Tibial artery (tissue), 4 donors: ENCODE measurements around the gene RGS8.

Experiments used
- DNase-seq, 2 donors: peaks; one replicate each; pipeline ENCODE4 v3.0.0-alpha.2; 2019
- H3K27ac ChIP-seq, 2 donors: fragments of 200-600 bp; sonication (generic) in 1 of 2; 1 replicate in 1 of 2; 2 replicates in 1 of 2; pipeline ENCODE4 v1.5.1; 2018 to 2019; ENCODE audit warnings: mild to moderate bottlenecking in 1 of 2
- H3K27me3 ChIP-seq, 2 donors: fragments of 200-600 bp; sonication (generic) in 1 of 2; one replicate each; pipeline versions ENCODE4 v1.5.1 to v1.6.0; 2016 to 2019
- H3K36me3 ChIP-seq, 3 donors: fragments of 200-600 bp; sonication (generic) in 2 of 3; one replicate each; pipeline ENCODE4 v1.5.1; 2016 to 2019; ENCODE audit warnings: mild to moderate bottlenecking in 2 of 3
- H3K4me1 ChIP-seq, 4 donors: fragments of 200-600 bp; sonication (generic) in 2 of 4; 1 replicate in 3 of 4; 2 replicates in 1 of 4; pipeline ENCODE4 v1.5.1; 2016 to 2019
- H3K4me3 ChIP-seq, 2 donors: fragments of 200-600 bp; sonication (generic) in 1 of 2; 1 replicate in 1 of 2; 2 replicates in 1 of 2; pipeline ENCODE4 v1.5.1; 2018 to 2019; ENCODE audit warnings: mild to moderate bottlenecking in 2 of 2
- H3K9me3 ChIP-seq, 3 donors: fragments of 200-600 bp; sonication (generic) in 1 of 3; one replicate each; pipeline ENCODE4 v1.5.1; 2016 to 2019
- CTCF ChIP-seq, 2 experiments: fragments of 200-600 bp in 1 of 2; fragments of 450-650 bp in 1 of 2; IDR thresholded peaks; one replicate each; pipeline ENCODE4 v1.5.1; 2017 to 2019; ENCODE audit warnings: antibody characterized with exemption in 2 of 2, mild to moderate bottlenecking in 1 of 2, moderate library complexity in 1 of 2
- intact Hi-C: fragments of 100-400 bp; cut with DNase I; formaldehyde crosslinking; loops from one replicate; pipeline ENCODE4 v1.15.0; 2023; ENCODE audit warnings: low total_unique reads

Gene RGS8

GRCh38 chr1:182656842-182657397 is 27.5 kb downstream of the RGS8 start:
- no peak overlapping the region for H3K4me3 ChIP-seq
- H3K4me1 ChIP-seq = no peaks in the 10 kb centered on the region
- no peaks in the 10 kb centered on the region for H3K9me3 ChIP-seq
- TF ChIP-seq CTCF (IDR thresholded peaks at IDR 0.05) = no peak
- no peaks in the 10 kb centered on the region for H3K36me3 ChIP-seq
- peaks cover 0 to 2% of the 10 kb centered on the region in 2 donors for H3K27me3 ChIP-seq
- no peak overlapping the region for H3K27ac ChIP-seq
- no peak for DNase-seq
- intact Hi-C loops = no loop called here

GRCh38 chr1:182653986-182654385 is 30.4 kb downstream of the RGS8 start:
- Histone ChIP-seq H3K4me3 (no peak overlapping the region), H3K27me3 (no peaks in the 10 kb centered on the region), H3K36me3 (no peaks in the 10 kb centered on the region), H3K4me1 (no peaks in the 10 kb centered on the region), H3K27ac (no peak overlapping the region), H3K9me3 (no peaks in the 10 kb centered on the region)
- DNase-seq = no peak
- TF ChIP-seq CTCF (IDR thresholded peaks at IDR 0.05) = no peak
- intact Hi-C loops = no loop called here

GRCh38 chr1:182652933-182653332 is 31.5 kb downstream of the RGS8 start:
- Histone ChIP-seq H3K4me1 (no peaks in the 10 kb centered on the region), H3K27ac (no peak overlapping the region)
- intact Hi-C loops = no loop called here

DNA sequence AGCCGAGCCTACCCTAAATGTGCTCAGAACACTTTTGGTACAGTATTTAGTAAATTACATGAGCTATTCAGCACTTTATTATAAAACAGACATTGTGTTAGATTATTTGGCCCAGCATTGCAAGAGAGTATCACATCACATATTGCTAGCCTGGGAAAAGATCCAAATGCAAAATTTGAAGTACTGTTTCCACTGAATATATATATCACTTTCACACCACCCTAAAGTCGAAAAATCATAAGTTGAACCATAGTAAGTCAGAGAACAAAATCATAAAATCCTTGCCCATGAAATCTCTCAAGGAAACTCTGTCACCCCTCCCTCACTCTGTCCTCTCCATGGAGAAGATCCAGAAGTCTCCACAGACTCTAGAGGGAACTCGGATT is 33.1 kb downstream of the RGS8 start:
- no peak overlapping the region for H3K4me3 ChIP-seq
- no peak for TF ChIP-seq CTCF (IDR thresholded peaks at IDR 0.05)
- H3K9me3 ChIP-seq = no peaks in the 10 kb centered on the region
- no peak for DNase-seq
- no peaks in the 10 kb centered on the region for H3K36me3 ChIP-seq
- H3K27ac ChIP-seq = no peak overlapping the region
- no peaks in the 10 kb centered on the region for H3K4me1 ChIP-seq
- intact Hi-C loops = no loop called here
- no peaks in the 10 kb centered on the region for H3K27me3 ChIP-seq

More at GRCh38 chr1:182652933-182653332, 31.5 kb downstream of the RGS8 start:
- DNase-seq = no peak
- no peak overlapping the region for H3K4me3 ChIP-seq
- H3K9me3 ChIP-seq = no peaks in the 10 kb centered on the region
- H3K27me3 ChIP-seq = no peaks in the 10 kb centered on the region
- H3K36me3 ChIP-seq = no peaks in the 10 kb centered on the region
- no peak for TF ChIP-seq CTCF (IDR thresholded peaks at IDR 0.05)

- no peak for DNase-seq
- Histone ChIP-seq H3K27me3 (no peaks in the 10 kb centered on the region), H3K9me3 (no peaks in the 10 kb centered on the region), H3K4me1 (no peaks in the 10 kb centered on the region), H3K4me3 (no peak overlapping the region), H3K27ac (no peak overlapping the region), H3K36me3 (no peaks in the 10 kb centered on the region)
- no peak for TF ChIP-seq CTCF (IDR thresholded peaks at IDR 0.05)
- intact Hi-C loops = no loop called here
These were observed 33.6 kb downstream of the RGS8 start for GRCh38 chr1:182650678-182651338.
